A549 (cell line): ENCODE results near the gene KYNU.

Source experiments
- CHD2 ChIP-seq: fragments of 150-350 bp; IDR thresholded peaks from 2 replicates; pipeline ENCODE4 v1.6.1; 2014; ENCODE audit warnings: low read length; ENCODE audit not compliant: partially characterized antibody
- CTCF ChIP-seq: fragments of >200 bp; sonication (Bioruptor Twin); formaldehyde crosslinking; IDR thresholded peaks from 3 replicates; pipeline ENCODE4 v1.5.1; 2016
- EHF ChIP-seq: fragments of 250-450 bp; sonication (Bioruptor Pico); IDR thresholded peaks from 2 replicates; pipeline ENCODE4 v1.5.0; 2020; ENCODE audit warnings: mild to moderate bottlenecking
- ESRRA ChIP-seq: fragments of 150-350 bp; IDR thresholded peaks from 2 replicates; pipeline ENCODE4 v1.6.1; 2014; ENCODE audit warnings: mild to moderate bottlenecking, low read length, borderline replicate concordance
- HOXA7 ChIP-seq: fragments of 250-450 bp; sonication (Bioruptor Pico); IDR thresholded peaks from 2 replicates; pipeline ENCODE4 v1.5.0; 2020; ENCODE audit warnings: mild to moderate bottlenecking, moderate library complexity
- JUN ChIP-seq, 2 experiments: fragments of >200 bp; sonication (Bioruptor Twin); formaldehyde crosslinking; IDR thresholded peaks; 2 replicates in 1 of 2; 3 replicates in 1 of 2; pipeline ENCODE4 v1.6.1; 2016 to 2017
- PHF8 ChIP-seq: fragments of 200-600 bp; sonication (generic); IDR thresholded peaks from 2 replicates; pipeline ENCODE4 v1.6.1; 2016; ENCODE audit warnings: low read depth, mild to moderate bottlenecking, antibody characterized with exemption, moderate library complexity, borderline replicate concordance
- POLR2A ChIP-seq: IDR thresholded peaks from 2 replicates; pipeline ENCODE4 v1.6.1; 2012; ENCODE audit warnings: mild to moderate bottlenecking, low read length
- RAD21 ChIP-seq, 2 experiments: fragments of >200 bp in 1 of 2; sonication (Bioruptor Twin) in 1 of 2; formaldehyde crosslinking in 1 of 2; IDR thresholded peaks in 1 of 2; conservative IDR thresholded peaks in 1 of 2; 2 replicates in 1 of 2; 3 replicates in 1 of 2; pipeline ENCODE4 v1.6.1; 2012 to 2018; ENCODE audit warnings: inconsistent platforms in 1 of 2
- REST ChIP-seq: fragments of 200-600 bp; sonication (generic); IDR thresholded peaks from 2 replicates; pipeline ENCODE4 v1.6.1; 2016; ENCODE audit warnings: antibody characterized with exemption, mild to moderate bottlenecking, moderate library complexity
- SMC3 ChIP-seq: fragments of >200 bp; sonication (Bioruptor Twin); formaldehyde crosslinking; IDR thresholded peaks from 3 replicates; pipeline ENCODE4 v1.6.1; 2018; ENCODE audit warnings: inconsistent platforms
- USF2 ChIP-seq: fragments of 450-650 bp; IDR thresholded peaks from 2 replicates; pipeline ENCODE4 v1.6.1; 2014; ENCODE audit warnings: antibody characterized with exemption
- ZFP36 ChIP-seq: fragments of 450-650 bp; IDR thresholded peaks from 2 replicates; pipeline ENCODE4 v1.6.1; 2014; ENCODE audit warnings: borderline replicate concordance; ENCODE audit not compliant: partially characterized antibody

GRCh38 chr2:142940606-142941223, 63.3 kb downstream of the KYNU start:
- no peak for TF ChIP-seq EHF (CRISPR knock-in tag)
- TF ChIP-seq POLR2A = no peak
- no peak for TF ChIP-seq RAD21 (conservative IDR thresholded peaks at IDR 0.05 in 1 of 2, IDR thresholded peaks at IDR 0.05 in 1 of 2)
- no peak for TF ChIP-seq REST
- no peak for TF ChIP-seq CTCF
- TF ChIP-seq CHD2 = no peak
- TF ChIP-seq HOXA7 (CRISPR knock-in tag) = no peak
- no peak for TF ChIP-seq USF2
- TF ChIP-seq ESRRA = no peak
- no peak for TF ChIP-seq SMC3
- no peak for TF ChIP-seq PHF8
- TF ChIP-seq JUN (IDR thresholded peaks at IDR 0.05) = no peak
- no peak for TF ChIP-seq ZFP36
